KG1 (cell line): ENCODE measurements around the gene DRD3.

ENCODE experiments used
- DNase-seq: peaks from one replicate; lab custom pipeline; 2025; lab: John Stamatoyannopoulos, UW

DRD3 gene

DNA sequence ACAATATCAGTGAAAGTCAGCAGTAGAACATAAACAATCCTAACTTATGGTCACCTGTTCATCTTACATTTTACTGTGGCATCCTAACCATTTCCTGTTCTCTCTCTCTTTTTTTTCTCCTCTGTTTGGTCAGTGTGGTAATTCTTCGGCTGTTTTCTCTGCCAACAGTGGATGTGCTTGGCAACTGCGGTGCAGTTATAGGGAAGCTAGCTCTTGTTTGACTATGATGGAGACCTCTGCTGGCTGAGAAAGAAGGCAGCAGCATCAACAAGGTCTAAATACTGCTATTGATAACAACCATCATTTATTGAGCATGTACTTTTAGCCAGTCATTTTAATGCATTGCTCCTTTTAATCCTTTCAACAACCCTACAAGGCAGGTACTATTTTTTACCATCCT lies 723 bp upstream of the DRD3 start:
- no peak for DNase-seq

- DNase-seq: no peak
Measured at GRCh38 chr3:114176890-114177289, 2.0 kb downstream of the DRD3 start.

DNA sequence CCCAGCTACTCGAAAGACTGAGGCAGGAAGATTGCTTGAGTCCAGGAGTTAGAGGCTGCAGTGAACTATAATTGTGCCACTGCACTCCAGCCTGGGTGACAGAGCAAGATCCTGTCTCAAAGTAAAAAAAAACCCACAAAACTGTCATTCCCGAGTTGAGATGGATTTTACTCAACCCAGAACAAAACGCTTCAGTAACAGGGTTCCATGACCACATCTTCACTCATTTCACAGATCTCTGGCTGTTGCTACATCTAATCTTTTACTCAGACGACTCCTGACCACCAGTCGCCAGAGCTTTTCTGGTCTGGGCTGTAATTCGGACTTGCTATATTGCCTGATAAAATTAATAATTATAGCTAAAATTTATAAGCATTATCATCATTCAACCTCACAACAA lies 2.4 kb downstream of the DRD3 start:
- DNase-seq: no peak

- no peak for DNase-seq
Measured at GRCh38 chr3:114175204-114175987, 3.5 kb downstream of the DRD3 start.

GRCh38 chr3:114171677-114172076 lies 7.2 kb downstream of the DRD3 start:
- DNase-seq: no peak

DNA sequence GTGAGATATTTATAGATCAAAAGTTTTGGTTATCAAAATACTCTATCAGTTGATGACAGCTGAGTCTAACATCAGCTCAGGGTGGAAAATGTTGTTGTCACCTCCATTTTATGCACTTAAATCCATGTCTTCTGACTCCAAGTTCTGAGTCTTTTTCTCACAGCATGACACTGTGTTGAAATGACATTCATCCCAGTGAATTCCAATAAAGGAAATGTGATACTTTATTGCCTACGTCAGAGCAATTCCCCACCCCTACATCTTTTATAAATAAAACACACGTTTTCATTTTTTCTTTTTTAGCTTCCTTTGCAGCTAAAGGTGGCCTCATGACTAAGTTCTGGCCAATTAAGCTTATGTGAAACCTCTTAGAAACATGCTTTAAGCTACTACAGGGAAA lies 10.7 kb downstream of the DRD3 start:
- no peak for DNase-seq

DNA sequence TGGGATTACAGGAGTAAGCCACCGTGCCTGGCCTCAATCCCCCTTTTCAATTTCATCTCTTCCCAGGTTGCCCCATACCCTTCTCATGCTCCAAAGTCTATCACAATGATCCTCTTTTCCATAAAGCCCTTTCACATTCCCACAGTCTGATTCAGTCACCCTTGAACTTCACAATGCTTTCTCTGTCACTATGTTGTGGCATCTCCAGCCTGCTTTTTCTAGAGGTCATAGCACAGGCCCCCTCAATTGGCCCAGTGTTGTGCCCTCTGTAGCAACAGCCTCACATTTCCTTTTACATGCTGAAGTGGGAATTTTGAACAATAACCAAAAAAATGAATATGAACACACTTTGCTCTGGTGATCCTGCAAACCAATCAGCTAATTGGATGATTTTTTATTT lies 21.5 kb downstream of the DRD3 start:
- no peak for DNase-seq

DNA sequence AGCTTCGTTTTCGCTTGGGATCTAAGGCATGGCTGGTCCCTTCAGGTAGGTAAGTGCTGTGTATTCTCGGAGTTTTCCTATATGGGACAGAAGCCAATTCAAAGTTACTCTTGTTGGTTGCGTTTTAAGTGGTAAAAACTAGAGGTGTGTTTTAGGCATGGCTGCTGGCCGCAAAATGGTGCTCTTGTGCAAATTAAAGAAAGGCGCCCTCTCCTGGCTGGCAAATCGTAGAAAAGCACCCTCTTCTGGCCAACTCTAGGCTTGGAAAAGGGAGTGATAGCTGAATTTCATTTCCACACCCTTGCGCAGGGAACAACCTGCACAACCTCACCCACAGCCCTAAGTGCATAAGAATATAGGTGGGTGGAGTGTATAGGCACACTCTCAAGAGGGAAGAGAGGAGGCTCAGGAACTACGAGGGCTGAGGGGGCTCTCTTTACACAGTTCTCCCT lies 23.5 kb downstream of the DRD3 start:
- no peak for DNase-seq

GRCh38 chr3:114154321-114154821 lies 24.5 kb downstream of the DRD3 start:
- no peak for DNase-seq

- DNase-seq: peak; percentile 24
Measured at GRCh38 chr3:114152519-114153151, 26.2 kb downstream of the DRD3 start.

DNA sequence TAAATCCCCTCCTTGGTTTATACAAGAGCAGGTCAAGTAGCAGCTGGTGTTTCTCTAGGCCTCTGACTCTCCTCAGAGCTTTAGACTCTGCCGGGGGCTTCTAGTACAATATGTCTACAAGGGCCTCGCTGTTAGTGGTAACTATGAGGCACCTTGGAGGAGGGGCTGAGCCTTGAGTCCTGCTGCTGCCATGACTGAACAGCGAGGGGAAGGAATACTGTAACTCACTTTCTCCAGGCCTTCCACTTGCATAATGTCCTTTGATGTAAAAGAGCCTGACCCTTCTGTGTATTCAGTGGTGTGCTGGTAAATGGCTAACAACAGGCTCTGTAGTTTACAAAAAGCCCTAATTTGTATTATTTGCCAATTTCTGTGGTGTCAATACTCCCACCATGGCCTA lies 27.8 kb downstream of the DRD3 start:
- no peak for DNase-seq

DNA sequence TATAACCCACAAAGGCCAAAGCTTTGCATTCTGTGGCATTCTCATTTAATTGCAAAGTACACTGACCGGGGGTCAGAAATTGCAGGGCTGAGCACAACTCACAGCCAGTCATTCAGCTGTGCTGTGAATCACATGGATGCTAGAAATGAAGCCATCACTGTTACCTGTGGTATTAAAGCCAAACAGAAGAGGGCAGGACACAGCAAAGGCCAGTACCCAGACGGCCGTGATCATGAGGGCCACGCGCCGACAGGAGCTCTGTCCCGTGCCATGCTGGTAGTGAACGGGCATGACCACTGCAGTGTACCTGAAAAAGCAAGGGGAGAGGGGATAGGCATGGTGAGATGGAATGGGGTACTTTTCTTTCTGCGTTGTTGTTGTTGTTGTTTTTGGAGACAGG lies 31.6 kb downstream of the DRD3 start:
- no peak for DNase-seq

- DNase-seq: no peak
Measured at GRCh38 chr3:114144909-114145688, 33.8 kb downstream of the DRD3 start.

DNA sequence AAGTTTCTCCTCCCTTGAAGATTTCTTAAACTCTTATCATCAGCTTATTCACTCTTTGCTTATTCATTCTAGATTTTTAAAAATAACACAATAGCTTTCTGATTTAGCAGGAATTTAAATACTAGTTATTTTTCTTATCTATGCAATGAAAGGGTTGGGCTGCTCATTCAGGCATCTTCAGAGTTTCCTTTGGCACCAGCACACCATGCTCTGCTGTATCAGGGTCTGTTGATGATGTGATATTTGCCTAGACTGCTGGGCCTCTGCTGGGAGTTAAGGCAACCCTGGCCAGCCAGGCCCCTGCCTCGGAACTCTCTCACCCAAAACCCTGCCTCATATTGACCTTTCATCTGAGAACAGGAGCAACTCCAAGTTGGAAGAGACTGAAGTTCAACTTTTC lies 35.0 kb downstream of the DRD3 start:
- no peak for DNase-seq

DNA sequence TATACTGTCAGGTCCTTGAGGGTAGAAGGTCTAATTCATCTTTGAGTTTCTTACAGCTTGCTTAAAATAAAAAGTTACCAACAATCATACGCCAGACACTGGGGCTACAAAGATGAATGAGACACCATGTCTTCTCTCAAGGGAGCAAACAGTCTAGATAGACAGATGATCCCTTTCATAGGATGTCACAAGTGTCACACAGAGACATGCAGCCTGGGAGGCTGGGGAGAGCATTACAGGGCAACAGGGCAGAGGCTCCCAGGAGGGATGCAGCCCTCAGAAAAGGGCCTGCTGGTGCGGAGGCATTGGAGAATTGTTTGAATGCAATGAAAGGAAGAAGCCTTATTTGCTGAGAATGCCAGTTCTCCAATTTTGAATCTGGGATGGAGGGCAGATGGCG lies 39.0 kb downstream of the DRD3 start:
- no peak for DNase-seq

- DNase-seq: no peak
Measured at GRCh38 chr3:114133947-114134346, 44.9 kb downstream of the DRD3 start.

- no peak for DNase-seq
Measured at GRCh38 chr3:114132500-114132899, 46.4 kb downstream of the DRD3 start.

DNA sequence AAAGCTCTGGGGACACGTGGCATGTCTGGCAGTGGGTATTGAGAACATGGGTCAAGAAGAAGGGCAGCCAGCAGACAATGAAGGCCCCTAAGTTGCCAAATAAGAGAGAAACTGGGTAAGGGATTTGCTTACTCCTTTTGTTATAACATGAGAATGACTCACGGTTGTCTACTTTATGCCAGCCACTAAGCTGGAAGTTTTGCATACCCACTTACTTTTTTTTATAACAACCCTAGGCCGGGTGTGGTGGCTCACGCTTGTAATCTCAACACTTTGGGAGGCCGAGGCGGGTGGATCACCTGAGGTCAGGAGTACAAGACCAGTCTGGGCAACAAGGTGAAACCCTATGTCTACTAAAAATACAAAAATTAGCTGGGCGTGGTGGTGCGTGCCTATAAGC lies 50.0 kb downstream of the DRD3 start:
- no peak for DNase-seq

- no peak for DNase-seq
Measured at GRCh38 chr3:114128231-114128630, 50.6 kb downstream of the DRD3 start.

DNA sequence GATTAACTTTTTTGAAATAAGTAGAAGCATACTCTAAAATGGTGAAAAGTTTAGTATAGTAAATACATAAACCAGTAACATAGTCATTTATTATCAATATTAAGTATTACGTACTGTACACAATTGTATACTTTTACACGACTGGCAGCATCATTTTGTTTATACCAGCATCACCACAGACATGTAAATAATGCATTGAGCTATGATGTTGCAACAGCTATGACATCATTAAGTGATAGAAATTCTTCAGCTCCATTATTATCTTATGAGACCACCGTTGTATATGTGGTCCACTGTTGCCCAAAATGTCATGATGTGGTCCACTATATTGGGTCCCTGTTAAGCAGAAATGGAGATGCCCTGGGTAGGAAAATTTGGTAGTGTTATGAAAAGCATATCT lies 51.3 kb downstream of the DRD3 start:
- DNase-seq: no peak

DNA sequence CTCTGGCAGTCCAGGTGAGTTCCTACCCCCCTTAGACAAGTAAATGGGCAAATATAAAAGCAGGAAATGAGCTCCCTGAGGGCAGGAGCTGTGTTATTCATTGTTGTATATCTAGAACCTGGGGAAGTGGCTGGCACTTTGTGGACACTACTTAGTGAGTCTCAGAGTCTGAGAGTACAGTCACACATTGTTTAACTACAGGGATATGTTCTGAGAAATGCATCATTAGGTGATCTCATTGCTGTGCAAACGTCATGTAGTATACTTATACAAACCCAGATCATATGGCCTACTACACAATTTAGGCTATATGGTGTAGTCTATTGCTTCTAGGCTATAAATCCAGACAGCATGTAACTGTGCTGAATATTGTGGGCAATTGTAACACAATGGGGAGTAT lies 52.4 kb downstream of the DRD3 start:
- no peak for DNase-seq

GRCh38 chr3:114122027-114122709 lies 56.7 kb downstream of the DRD3 start:
- no peak for DNase-seq
